Transverse colon (tissue), 4 donors: Measurements from ENCODE around the gene AOPEP. TPM values are rescaled to one million over a fixed set of nuclear protein-coding genes. Genes with fewer than 3 reads are reported as not detected.

ENCODE experiments used
- DNase-seq: peaks from one replicate; pipeline ENCODE4 v3.0.0-alpha.2; 2019
- H3K27ac ChIP-seq, 4 donors: fragments of 200-600 bp; sonication (generic); 2 replicates each; pipeline ENCODE4 v1.5.1; 2016 to 2018; ENCODE audit warnings: inconsistent platforms in 4 of 4
- H3K27me3 ChIP-seq: fragments of 200-600 bp; sonication (generic); 2 replicates; pipeline ENCODE4 v1.5.1; 2017; ENCODE audit warnings: inconsistent platforms
- H3K36me3 ChIP-seq, 4 donors: fragments of 200-600 bp; sonication (generic); 2 replicates each; pipeline ENCODE4 v1.5.1; 2017 to 2019; ENCODE audit warnings: inconsistent platforms in 4 of 4
- H3K4me1 ChIP-seq, 4 donors: fragments of 200-600 bp; sonication (generic); 2 replicates each; pipeline ENCODE4 v1.5.1; 2017 to 2020; ENCODE audit warnings: inconsistent platforms in 4 of 4
- H3K4me3 ChIP-seq, 4 donors: fragments of 200-600 bp; sonication (generic); 1 replicate in 1 of 4; 2 replicates in 3 of 4; pipeline versions ENCODE4 v1.5.1 to v1.6.1; 2017 to 2019; ENCODE audit warnings: inconsistent platforms in 4 of 4
- H3K9me3 ChIP-seq, 2 donors: fragments of 200-600 bp; sonication (generic); 2 replicates each; pipeline ENCODE4 v1.5.1; 2017 to 2019; ENCODE audit warnings: inconsistent platforms in 2 of 2
- EP300 ChIP-seq: sonication (generic); formaldehyde crosslinking; IDR thresholded peaks from one replicate; pipeline ENCODE4 v1.6.1; 2017; ENCODE audit warnings: antibody characterized with exemption, low read depth
- POLR2A ChIP-seq: fragments of 450-650 bp; IDR thresholded peaks from one replicate; pipeline ENCODE4 v1.6.1; 2016; ENCODE audit warnings: antibody characterized with exemption, mild to moderate bottlenecking, moderate library complexity
- POLR2AphosphoS5 ChIP-seq, 3 donors: sonication (generic); formaldehyde crosslinking; IDR thresholded peaks; one replicate each; pipeline ENCODE4 v1.6.1; 2016; ENCODE audit warnings: antibody characterized with exemption in 3 of 3
- WGBS, 2 donors: methylation state at CpG; one replicate each; pipeline ENCODE4 v1.1.5; 2018; ENCODE audit warnings: low coverage in 1 of 2; 5-methylcytosine and 5-hydroxymethylcytosine counted together
- in situ Hi-C, 4 donors: fragments of 200-750 bp; cut with MboI; loops; one replicate each; pipeline versions ENCODE4 v1.15.0 to v1.15.1; 2017; ENCODE audit warnings: low sequenced_read_pairs in 3 of 4, low pct_ligation_motif_present in 1 of 4, low pct_unique_long_range_greater_than_20kb in 1 of 4
- intact Hi-C: fragments of 100-400 bp; cut with DNase I; formaldehyde crosslinking; loops from one replicate; pipeline ENCODE4 v1.15.1; 2023; ENCODE audit warnings: low total_unique reads
- total RNA-seq, 4 donors: library from RNA; depleted of rRNA; stranded (reverse); fragments of >200 nt; gene quantifications; one replicate each; pipeline ENCODE4 v1.1.0, GENCODE V29; 2016
- TF ChIP-seq, protein P1 (sequence below), 5 experiments: fragments of 200-600 bp in 3 of 5; fragments of 450-650 bp in 2 of 5; sonication (generic) in 3 of 5; IDR thresholded peaks; 1 replicate in 2 of 5; 2 replicates in 3 of 5; pipeline ENCODE4 v1.5.1; 2016 to 2017; ENCODE audit warnings: antibody characterized with exemption in 5 of 5, inconsistent platforms in 3 of 5, mild to moderate bottlenecking in 2 of 5, moderate library complexity in 1 of 5

The AOPEP gene
- total RNA-seq, 4 donors from 2014 or later = 53.0 to 129 (median 92.7) TPM

DNA sequence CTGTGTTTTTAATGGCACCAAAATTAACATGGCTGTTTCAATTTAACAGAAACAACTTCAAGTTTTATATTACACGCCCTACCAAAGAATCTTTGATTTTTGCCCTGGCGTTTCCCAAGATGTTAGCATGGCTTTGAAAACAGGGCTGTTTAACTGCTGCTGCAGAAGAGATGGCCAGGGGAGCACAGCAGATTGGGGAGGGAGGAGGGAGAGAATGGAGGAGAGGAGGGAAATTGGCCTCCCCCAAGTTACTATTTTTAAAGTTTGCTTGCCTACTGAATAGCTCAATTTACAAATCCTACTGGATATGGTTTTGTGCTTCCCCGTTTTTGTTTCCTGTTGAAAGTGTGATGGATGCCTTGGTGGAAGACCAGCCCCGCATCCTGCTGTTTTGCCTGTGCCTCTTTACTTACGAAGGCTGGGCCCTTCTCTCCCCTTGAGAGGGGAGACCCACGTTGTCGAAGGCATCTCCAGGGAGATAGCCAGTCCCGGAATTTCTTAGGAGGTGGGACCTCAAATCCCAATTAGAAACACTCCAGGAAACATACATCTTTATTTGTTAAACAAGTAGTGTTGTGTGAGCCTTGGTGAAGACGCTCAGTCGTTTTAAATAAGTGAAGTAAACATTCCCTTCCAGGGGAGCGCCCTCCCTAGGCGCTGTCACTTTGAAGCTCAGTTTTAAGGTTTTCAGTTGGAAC lies 98.6 kb downstream of the AOPEP start:
- H3K27ac ChIP-seq = peak overlapping the region; percentile 46 to 64 (median 60)
- no peak overlapping the region for H3K4me3 ChIP-seq
- no peak for DNase-seq
- WGBS, 2 donors = 38 to 41% methylated on average over 11 to 12 of the region's 12 CpGs
- in situ Hi-C loops = loop anchor here in 1 of 4 donors (25.0 kb wide), 1 partner anchor 112 kb away; no protein-coding TSS in a partner anchor
- no peaks in the 10 kb centered on the region for H3K27me3 ChIP-seq
- H3K4me1 ChIP-seq = peaks cover 16 to 55% (median 31%) of the 10 kb centered on the region in 4 donors
- H3K9me3 ChIP-seq = no peaks in the 10 kb centered on the region
- H3K36me3 ChIP-seq = no peaks in the 10 kb centered on the region
- intact Hi-C loops = no loop called here
- TF ChIP-seq EP300 = no peak

DNA sequence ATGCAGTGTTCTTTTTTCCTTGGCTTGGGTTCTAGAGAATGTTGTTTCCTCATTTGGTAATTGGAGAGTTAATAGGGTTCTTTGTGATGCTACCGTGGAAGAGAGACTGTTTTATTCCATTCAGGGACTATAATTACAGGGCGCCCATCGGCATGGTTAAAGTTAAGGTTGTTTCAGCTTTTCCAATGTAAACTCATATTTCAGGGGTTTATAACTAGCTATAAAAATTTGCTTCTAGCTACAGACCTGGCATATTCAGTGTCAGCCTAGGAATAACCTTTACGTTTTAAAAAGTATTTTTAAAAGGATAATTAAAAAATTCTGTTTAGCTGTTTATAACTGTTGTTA lies 99.1 kb downstream of the AOPEP start:
- peak overlapping the region; percentile 46 to 64 (median 60) for H3K27ac ChIP-seq
- no peaks in the 10 kb centered on the region for H3K27me3 ChIP-seq
- H3K4me1 ChIP-seq = peaks cover 16 to 55% (median 31%) of the 10 kb centered on the region in 4 donors
- H3K36me3 ChIP-seq = no peaks in the 10 kb centered on the region
- no peak overlapping the region for H3K4me3 ChIP-seq
- WGBS, 2 donors = 25 to 34% methylated on average over 2 to 4 of the region's 4 CpGs
- intact Hi-C loops (no loop called here), in situ Hi-C loops (loop anchor here in 1 of 4 donors (25.0 kb wide), 1 partner anchor 112 kb away; no protein-coding TSS in a partner anchor)
- TF ChIP-seq, protein P1, sequence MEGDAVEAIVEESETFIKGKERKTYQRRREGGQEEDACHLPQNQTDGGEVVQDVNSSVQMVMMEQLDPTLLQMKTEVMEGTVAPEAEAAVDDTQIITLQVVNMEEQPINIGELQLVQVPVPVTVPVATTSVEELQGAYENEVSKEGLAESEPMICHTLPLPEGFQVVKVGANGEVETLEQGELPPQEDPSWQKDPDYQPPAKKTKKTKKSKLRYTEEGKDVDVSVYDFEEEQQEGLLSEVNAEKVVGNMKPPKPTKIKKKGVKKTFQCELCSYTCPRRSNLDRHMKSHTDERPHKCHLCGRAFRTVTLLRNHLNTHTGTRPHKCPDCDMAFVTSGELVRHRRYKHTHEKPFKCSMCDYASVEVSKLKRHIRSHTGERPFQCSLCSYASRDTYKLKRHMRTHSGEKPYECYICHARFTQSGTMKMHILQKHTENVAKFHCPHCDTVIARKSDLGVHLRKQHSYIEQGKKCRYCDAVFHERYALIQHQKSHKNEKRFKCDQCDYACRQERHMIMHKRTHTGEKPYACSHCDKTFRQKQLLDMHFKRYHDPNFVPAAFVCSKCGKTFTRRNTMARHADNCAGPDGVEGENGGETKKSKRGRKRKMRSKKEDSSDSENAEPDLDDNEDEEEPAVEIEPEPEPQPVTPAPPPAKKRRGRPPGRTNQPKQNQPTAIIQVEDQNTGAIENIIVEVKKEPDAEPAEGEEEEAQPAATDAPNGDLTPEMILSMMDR (IDR thresholded peaks at IDR 0.05) = no peak
- no peak for TF ChIP-seq POLR2AphosphoS5 (IDR thresholded peaks at IDR 0.05)
- no peak for TF ChIP-seq EP300
- no peak for TF ChIP-seq POLR2A
- H3K9me3 ChIP-seq = no peaks in the 10 kb centered on the region
- no peak for DNase-seq

DNA sequence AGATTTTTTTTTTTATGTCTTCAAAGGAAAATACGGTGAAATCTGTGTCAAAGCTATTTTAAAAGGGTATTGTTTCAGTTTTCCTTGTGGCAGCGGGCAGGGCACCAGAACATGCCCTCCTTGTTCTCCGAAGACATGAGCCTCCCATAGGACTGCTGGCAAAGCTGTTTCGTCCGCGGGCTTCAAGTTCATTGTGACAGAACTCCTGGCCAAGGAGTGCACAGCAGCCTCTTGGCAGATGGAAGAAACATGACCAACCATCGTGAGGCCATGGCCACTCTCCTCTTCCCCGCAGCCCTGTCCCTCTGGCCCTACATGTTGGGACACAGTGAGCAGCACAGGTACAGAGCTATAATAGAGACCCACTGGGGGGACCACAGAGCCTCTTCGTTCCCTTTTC lies 99.5 kb downstream of the AOPEP start:
- H3K4me1 ChIP-seq = peaks cover 16 to 55% (median 31%) of the 10 kb centered on the region in 4 donors
- H3K27me3 ChIP-seq = no peaks in the 10 kb centered on the region
- H3K9me3 ChIP-seq = no peaks in the 10 kb centered on the region
- TF ChIP-seq POLR2AphosphoS5 (IDR thresholded peaks at IDR 0.05) (no peak), POLR2A (no peak), EP300 (no peak)
- TF ChIP-seq, protein P1 (IDR thresholded peaks at IDR 0.05) = no peak
- in situ Hi-C loops (loop anchor here in 1 of 4 donors (25.0 kb wide), 1 partner anchor 111 kb away; no protein-coding TSS in a partner anchor), intact Hi-C loops (no loop called here)
- no peak for DNase-seq
- no peak overlapping the region for H3K4me3 ChIP-seq
- peak overlapping the region; percentile 46 to 64 (median 60) for H3K27ac ChIP-seq
- no peaks in the 10 kb centered on the region for H3K36me3 ChIP-seq
- WGBS, 2 donors = 43 to 66% methylated on average over 2 to 9 of the region's 9 CpGs

DNA sequence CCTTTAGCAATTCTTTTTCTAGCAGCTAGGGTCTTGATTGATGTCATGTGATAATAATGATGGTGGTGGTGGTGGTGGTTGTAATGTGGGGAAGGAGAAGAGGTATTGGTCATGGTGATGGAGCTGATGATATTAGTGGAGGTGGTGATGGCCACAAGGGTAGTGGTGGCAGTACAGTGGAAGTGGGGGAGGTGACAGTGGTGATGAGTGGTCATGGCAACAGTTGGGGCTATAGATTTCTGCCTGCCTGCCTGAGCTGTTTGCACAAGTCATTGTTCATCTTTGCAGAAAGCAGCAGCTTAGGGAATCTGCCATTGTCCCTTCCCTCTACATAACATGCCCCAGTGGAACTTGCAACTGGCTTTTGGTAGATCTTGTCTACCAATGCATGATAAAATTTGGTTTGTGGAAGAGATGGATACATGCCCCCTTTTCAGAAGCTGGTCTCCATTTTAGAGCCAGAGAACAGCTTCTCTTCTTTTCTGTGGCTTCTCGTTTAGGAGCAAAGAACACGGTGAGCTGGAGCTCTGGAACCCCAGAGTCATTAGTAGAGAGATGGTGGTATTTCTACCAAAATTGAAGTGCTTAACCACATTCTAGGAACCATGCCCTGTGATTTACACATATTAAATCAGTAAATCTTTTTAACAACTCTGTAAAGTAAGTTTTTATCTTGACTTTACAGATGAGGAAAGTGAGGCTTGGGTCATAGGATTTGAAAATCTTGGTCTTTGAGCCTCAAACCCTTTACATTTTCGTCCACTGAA lies 100.3 kb downstream of the AOPEP start:
- 60 to 82% methylated on average over 1 to 3 of the region's 3 CpGs for WGBS, 2 donors
- Histone ChIP-seq H3K27me3 (no peaks in the 10 kb centered on the region), H3K9me3 (no peaks in the 10 kb centered on the region), H3K4me3 (no peak overlapping the region), H3K36me3 (no peaks in the 10 kb centered on the region), H3K27ac (peak overlapping the region; percentile 34 to 67 (median 60)), H3K4me1 (peaks cover 16 to 55% (median 31%) of the 10 kb centered on the region in 4 donors)
- no peak for DNase-seq
- TF ChIP-seq EP300 (no peak), POLR2A (no peak), POLR2AphosphoS5 (IDR thresholded peaks at IDR 0.05) (no peak)
- TF ChIP-seq, protein P1 (IDR thresholded peaks at IDR 0.05) = no peak
- intact Hi-C loops (no loop called here), in situ Hi-C loops (loop anchor here in 1 of 4 donors (25.0 kb wide), 1 partner anchor 110 kb away; no protein-coding TSS in a partner anchor)
